ENCODE results near the gene COL5A1.

DNA sequence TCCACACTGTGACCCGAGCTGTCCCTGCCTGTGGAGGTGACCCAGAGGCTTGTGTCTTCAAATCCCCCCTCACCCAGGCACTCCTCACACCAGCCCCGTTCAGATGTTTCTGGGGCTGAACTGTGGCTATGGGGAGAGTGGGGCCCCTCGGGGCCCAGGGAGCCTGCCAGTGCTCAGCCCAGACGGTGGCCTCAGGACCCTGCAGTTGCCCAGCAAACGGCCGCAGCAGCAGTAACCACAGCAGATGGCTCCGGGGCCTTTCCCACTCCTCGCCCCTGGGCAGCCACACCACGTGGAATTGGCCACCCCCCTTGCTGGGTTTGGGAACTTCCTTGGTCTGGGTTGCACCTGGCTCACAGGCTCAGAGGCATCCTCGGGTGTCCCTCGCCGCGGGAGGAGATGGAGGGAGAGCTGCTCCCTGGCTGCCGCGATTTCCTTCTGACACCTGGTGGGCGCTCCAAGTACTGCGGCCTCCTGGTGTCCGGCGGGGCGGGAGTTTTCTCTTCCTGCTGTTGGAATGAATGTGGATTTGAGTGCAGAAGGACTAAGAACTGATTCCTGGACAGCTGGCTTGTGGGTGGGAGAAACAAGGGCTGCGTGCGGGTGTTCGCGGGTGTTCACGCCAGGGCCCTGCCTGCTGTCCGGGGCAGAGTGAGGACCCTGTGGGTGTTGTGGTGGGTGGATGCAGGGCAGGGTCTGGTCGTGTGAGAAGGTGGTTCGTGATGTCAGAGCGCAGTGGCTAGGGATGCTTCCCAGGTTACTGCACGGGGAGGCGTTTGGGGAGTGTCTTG lies 97.5 kb downstream of the COL5A1 start:
- TF ChIP-seq EZH2 (IDR thresholded peaks at IDR 0.05; ENCODE audit: low read depth, unreplicated experiment) (no peak), EZH2phosphoT487 (IDR thresholded peaks at IDR 0.05; ENCODE audit: unreplicated experiment) (no peak), POLR2AphosphoS5 (IDR thresholded peaks at IDR 0.05; ENCODE audit: low read depth) (no peak)
- TF ChIP-seq, protein P1, sequence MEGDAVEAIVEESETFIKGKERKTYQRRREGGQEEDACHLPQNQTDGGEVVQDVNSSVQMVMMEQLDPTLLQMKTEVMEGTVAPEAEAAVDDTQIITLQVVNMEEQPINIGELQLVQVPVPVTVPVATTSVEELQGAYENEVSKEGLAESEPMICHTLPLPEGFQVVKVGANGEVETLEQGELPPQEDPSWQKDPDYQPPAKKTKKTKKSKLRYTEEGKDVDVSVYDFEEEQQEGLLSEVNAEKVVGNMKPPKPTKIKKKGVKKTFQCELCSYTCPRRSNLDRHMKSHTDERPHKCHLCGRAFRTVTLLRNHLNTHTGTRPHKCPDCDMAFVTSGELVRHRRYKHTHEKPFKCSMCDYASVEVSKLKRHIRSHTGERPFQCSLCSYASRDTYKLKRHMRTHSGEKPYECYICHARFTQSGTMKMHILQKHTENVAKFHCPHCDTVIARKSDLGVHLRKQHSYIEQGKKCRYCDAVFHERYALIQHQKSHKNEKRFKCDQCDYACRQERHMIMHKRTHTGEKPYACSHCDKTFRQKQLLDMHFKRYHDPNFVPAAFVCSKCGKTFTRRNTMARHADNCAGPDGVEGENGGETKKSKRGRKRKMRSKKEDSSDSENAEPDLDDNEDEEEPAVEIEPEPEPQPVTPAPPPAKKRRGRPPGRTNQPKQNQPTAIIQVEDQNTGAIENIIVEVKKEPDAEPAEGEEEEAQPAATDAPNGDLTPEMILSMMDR (conservative IDR thresholded peaks at IDR 0.05; ENCODE audit: low read depth in 2 of 2): peak; percentile 74 to 76
- TF ChIP-seq, protein P2, sequence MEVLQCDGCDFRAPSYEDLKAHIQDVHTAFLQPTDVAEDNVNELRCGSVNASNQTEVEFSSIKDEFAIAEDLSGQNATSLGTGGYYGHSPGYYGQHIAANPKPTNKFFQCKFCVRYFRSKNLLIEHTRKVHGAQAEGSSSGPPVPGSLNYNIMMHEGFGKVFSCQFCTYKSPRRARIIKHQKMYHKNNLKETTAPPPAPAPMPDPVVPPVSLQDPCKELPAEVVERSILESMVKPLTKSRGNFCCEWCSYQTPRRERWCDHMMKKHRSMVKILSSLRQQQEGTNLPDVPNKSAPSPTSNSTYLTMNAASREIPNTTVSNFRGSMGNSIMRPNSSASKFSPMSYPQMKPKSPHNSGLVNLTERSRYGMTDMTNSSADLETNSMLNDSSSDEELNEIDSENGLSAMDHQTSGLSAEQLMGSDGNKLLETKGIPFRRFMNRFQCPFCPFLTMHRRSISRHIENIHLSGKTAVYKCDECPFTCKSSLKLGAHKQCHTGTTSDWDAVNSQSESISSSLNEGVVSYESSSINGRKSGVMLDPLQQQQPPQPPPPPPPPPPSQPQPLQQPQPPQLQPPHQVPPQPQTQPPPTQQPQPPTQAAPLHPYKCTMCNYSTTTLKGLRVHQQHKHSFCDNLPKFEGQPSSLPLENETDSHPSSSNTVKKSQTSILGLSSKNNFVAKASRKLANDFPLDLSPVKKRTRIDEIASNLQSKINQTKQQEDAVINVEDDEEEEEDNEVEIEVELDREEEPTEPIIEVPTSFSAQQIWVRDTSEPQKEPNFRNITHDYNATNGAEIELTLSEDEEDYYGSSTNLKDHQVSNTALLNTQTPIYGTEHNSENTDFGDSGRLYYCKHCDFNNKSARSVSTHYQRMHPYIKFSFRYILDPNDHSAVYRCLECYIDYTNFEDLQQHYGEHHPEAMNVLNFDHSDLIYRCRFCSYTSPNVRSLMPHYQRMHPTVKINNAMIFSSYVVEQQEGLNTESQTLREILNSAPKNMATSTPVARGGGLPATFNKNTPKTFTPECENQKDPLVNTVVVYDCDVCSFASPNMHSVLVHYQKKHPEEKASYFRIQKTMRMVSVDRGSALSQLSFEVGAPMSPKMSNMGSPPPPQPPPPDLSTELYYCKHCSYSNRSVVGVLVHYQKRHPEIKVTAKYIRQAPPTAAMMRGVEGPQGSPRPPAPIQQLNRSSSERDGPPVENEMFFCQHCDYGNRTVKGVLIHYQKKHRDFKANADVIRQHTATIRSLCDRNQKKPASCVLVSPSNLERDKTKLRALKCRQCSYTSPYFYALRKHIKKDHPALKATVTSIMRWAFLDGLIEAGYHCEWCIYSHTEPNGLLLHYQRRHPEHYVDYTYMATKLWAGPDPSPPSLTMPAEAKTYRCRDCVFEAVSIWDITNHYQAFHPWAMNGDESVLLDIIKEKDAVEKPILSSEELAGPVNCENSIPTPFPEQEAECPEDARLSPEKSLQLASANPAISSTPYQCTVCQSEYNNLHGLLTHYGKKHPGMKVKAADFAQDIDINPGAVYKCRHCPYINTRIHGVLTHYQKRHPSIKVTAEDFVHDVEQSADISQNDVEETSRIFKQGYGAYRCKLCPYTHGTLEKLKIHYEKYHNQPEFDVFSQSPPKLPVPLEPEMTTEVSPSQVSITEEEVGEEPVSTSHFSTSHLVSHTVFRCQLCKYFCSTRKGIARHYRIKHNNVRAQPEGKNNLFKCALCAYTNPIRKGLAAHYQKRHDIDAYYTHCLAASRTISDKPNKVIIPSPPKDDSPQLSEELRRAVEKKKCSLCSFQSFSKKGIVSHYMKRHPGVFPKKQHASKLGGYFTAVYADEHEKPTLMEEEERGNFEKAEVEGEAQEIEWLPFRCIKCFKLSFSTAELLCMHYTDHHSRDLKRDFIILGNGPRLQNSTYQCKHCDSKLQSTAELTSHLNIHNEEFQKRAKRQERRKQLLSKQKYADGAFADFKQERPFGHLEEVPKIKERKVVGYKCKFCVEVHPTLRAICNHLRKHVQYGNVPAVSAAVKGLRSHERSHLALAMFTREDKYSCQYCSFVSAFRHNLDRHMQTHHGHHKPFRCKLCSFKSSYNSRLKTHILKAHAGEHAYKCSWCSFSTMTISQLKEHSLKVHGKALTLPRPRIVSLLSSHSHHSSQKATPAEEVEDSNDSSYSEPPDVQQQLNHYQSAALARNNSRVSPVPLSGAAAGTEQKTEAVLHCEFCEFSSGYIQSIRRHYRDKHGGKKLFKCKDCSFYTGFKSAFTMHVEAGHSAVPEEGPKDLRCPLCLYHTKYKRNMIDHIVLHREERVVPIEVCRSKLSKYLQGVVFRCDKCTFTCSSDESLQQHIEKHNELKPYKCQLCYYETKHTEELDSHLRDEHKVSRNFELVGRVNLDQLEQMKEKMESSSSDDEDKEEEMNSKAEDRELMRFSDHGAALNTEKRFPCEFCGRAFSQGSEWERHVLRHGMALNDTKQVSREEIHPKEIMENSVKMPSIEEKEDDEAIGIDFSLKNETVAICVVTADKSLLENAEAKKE (CRISPR knock-in tag; IDR thresholded peaks at IDR 0.05): no peak

Measured in GM23338 (cell line).